Endothelial cell of umbilical vein (primary cell): ENCODE results near the gene GPR157.
"Not testable (repeated sequence)": the region's sequence is repeated elsewhere in the genome, so short reads cannot be mapped to it uniquely, and the experiment has no call there.

Source experiments
- FOS ChIP-seq: IDR thresholded peaks from 2 replicates; pipeline ENCODE4 v1.6.1; 2011; ENCODE audit warnings: mild to moderate bottlenecking, low read length, moderate library complexity, borderline replicate concordance; ENCODE audit not compliant: insufficient read depth
- JUN ChIP-seq: IDR thresholded peaks from 2 replicates; pipeline ENCODE4 v1.6.1; 2011; ENCODE audit warnings: borderline replicate concordance, low read depth; ENCODE audit not compliant: insufficient read length, insufficient read depth
- POLR2A ChIP-seq: IDR thresholded peaks from 2 replicates; pipeline ENCODE4 v1.6.1; 2012; ENCODE audit warnings: low read depth, mild to moderate bottlenecking, control low read depth, low read length
- POLR2AphosphoS5 ChIP-seq: IDR thresholded peaks from 2 replicates; pipeline ENCODE4 v1.6.1; 2012; ENCODE audit warnings: low read depth, mild to moderate bottlenecking, control low read depth, low read length, moderate library complexity; ENCODE audit not compliant: insufficient read depth
- TF ChIP-seq, protein P1 (sequence below), 2 donors: IDR thresholded peaks; 1 replicate in 1 of 2; 2 replicates in 1 of 2; pipeline ENCODE4 v1.5.1; 2011; ENCODE audit warnings: low read length in 2 of 2, mild to moderate bottlenecking in 2 of 2, moderate library complexity in 2 of 2, control low read depth in 1 of 2, inconsistent platforms in 1 of 2, low read depth in 1 of 2; ENCODE audit not compliant: insufficient read depth in 1 of 2; ENCODE audit errors: extremely low read depth in 1 of 2
- TF ChIP-seq, protein P2 (sequence below): IDR thresholded peaks from 2 replicates; pipeline ENCODE4 v1.6.1; 2011; ENCODE audit not compliant: insufficient read depth, insufficient read length

DNA sequence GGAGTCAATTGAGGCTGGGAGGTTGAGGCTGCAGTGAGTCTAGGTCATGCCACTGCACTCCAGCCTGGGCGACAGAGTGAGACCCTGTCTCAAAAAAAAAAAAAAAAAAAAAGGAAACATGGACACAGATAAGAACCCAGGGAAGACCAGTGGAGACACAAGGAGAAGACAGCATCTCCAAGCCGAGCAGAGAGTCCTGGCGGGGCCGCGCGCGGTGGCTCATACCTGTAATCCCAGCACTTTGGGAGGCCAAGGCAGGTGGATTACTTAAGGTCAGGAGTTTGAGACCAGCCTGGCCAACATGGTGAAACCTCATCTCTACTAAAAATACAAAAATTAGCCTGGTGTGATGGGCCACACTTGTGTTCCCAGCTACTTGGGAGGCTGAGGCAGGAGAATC is 15.6 kb upstream of the GPR157 start:
- TF ChIP-seq, protein P1, sequence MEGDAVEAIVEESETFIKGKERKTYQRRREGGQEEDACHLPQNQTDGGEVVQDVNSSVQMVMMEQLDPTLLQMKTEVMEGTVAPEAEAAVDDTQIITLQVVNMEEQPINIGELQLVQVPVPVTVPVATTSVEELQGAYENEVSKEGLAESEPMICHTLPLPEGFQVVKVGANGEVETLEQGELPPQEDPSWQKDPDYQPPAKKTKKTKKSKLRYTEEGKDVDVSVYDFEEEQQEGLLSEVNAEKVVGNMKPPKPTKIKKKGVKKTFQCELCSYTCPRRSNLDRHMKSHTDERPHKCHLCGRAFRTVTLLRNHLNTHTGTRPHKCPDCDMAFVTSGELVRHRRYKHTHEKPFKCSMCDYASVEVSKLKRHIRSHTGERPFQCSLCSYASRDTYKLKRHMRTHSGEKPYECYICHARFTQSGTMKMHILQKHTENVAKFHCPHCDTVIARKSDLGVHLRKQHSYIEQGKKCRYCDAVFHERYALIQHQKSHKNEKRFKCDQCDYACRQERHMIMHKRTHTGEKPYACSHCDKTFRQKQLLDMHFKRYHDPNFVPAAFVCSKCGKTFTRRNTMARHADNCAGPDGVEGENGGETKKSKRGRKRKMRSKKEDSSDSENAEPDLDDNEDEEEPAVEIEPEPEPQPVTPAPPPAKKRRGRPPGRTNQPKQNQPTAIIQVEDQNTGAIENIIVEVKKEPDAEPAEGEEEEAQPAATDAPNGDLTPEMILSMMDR (IDR thresholded peaks at IDR 0.05; ENCODE audit: extremely low read depth in 1 of 2, insufficient read depth in 1 of 2, low read depth in 1 of 2, low read length in 2 of 2) = not testable (repeated sequence)
- not testable (repeated sequence) for TF ChIP-seq POLR2AphosphoS5, POLR2A, FOS, JUN
- TF ChIP-seq, protein P2, sequence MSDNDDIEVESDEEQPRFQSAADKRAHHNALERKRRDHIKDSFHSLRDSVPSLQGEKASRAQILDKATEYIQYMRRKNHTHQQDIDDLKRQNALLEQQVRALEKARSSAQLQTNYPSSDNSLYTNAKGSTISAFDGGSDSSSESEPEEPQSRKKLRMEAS = not testable (repeated sequence)
